Activated naive CD4-positive, alpha-beta T cell treated with Interleukin-2 at 50 U/mL for 16 hours (primary cell): ENCODE measurements around the gene MED10.

Experiments used
- DNase-seq: peaks from one replicate; pipeline ENCODE4 v3.0.0-alpha.2; 2020

Gene MED10

DNA sequence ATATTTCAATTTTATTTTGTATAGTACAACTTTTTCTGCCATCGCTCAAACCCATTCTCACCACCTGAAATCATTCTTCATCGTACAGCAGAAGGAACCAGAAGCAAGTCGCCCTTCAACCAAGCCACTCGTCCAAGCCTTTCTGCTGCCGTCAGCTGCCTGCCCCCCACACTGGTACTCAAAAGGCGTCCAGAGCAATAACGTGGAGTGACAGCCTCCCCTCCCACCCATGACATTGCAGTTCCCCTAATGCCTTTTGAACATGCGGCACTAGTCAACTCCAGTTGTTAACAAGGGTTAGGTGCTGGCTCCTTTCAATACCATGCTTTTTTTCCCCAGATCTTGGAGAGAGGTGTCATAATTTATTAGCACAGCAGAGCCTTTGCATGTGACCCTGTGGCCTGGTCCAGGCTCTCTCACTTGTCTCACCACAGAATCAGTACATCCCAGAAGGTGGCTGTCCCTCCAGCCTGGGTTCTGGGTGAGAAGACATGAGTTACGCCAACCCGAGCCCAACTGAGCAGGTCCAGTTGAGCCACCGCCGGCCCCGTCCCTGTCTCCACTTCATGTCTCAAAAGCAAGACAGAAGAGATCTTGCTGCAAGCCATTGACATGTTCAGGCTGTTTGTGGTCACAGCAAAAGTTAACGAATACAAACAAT lies 20.4 kb upstream of the MED10 start:
- DNase-seq: no peak

DNA sequence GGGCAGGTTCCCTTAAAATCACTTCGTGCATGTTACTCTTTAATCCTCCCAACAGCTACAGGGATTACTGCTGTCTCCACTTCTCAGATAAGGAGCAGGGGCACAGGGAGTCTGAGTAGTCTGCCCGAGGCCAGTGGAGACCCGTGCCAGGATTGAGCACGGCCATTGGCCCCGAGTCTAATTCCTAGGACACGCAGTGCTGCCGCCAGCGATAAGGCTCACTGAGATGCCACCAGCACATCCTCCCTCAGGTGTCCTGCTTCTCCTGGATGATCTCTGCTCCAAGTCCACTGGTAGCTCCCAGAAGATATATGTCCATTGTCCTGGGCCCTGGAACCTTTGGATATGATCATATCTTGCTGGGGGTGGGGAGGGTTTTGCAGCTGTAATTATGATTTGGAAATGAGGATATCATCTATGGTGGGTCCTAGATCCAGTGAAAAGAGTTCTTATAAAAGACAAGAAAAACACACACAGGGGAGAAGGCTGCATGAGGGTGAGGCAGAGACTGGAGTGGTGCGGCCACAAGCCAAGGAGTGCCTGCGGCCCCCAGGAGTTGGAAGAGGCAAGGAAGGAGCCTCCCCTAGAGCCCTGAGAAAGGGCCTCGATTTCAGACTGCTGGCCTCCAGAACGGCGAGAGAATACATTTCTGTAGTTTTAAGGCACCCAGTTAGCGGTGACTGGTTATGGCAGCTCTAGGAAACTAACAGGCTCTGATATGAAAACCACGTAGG lies 19.4 kb upstream of the MED10 start:
- DNase-seq: no peak

DNA sequence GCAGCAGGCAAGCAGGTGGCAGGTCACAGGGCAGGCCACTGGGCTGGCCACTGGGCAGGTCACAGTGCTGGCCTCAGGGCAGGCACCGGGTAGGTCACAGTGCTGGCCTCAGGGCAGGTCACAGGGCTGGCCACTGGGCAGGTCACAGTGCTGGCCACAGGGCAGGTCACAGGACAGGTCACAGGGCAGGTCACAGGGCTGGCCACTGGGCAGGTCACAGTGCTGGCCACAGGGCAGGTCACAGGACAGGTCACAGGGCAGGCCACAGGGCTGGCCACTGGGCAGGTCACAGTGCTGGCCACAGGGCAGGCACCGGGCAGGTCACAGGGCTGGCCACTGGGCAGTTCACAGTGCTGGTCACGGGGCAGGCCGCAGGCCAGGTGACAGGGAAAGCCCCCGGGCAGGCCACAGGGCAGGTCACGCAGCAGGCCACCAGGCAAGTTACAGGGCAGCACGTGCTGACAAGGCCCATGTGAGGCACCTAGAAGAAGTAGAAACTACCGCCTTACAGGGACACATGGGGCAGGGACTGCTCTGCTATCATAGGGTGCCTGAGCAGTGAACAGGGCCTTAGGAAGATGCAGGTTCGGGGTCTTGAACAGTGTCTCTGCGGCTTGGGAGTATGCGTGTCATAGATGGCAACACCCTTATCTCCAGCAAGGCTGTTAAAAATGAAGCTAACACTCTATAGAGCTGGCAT lies 18.6 kb upstream of the MED10 start:
- DNase-seq: no peak

DNA sequence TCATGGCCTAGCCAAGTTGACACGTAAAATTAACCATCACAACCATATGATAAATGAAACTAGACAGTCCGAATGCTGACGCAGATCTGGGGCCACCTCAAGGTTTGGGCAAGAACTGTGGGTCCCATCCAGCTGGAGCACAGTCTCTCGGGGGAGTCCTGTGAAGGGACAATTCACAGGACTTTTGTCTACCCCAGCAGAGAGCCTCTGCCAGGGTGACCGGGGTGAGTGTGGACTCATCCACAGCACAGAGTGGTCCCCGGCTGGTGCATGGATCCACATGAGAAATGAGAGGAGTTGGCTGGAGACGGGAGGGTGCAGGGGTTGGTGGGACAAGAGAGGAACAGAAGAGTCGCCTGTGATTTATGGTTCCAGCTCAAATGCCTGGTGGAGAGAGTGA lies 17.7 kb upstream of the MED10 start:
- DNase-seq: no peak

DNA sequence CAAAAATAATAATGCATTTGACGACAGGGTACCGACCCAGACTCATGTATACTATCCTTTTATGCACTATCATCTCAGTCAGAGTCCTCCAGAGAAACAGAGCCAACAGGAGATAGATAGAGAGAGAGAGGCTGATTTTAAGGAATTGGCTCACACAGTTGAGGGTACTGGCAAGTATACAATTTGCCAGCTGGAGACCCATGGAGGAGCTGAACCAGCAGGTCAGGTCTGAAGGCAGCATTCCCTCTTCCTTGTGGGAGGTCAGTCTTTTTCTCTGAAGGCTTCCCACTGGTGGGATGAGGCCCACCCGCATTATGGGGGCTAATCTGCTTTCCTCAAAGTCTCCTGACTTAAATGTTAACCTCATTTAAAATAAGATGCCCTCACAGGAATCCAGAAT lies 17.3 kb upstream of the MED10 start:
- no peak for DNase-seq

DNA sequence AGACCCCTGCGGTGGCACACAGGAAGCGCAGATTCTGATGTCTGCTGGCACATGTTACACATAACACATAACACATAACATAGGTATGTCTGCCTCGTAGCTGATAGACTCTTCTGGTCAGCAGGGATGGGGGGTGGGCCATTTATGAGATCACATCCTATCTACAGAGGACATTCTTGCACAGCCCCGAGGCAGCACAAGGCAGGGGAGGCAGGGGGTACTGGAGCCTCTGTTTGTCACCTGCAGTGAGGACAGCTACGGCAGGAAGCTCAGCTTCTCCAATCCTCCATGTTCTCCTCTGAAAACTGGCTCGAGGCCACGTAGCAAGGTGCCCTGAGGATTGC lies 16.7 kb upstream of the MED10 start:
- DNase-seq: no peak

DNA sequence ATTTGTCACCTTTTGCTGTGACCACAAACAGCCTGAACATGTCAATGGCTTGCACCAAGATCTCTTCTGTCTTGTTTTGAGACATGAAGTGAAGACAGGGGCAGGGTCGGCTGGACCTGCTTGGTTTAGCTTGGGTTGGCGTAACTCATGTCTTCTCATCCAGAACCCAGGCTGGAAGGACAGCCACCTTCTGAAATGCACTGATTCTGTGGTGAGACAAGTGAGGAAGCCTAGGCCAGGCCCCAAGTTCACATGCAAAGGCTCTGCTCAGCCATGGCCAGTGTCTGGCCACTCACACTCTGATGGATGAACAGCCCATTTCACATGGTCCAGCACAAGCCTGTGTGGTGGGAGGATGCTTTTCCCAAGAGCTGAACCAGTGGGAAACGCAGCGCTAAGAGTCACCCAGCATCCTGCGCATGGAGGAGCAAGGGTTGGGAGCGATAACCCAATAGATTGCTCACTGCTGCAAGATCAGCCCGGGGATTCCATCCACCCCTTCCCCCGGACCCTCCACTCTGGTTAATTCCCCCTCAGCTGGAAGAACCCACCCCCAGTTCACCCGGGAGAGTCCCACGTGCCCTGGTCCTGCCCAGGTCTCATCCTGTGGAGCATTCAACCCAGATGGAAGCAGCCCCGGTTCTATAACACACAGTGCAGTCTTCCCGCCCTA lies 16.2 kb upstream of the MED10 start:
- DNase-seq: no peak

DNA sequence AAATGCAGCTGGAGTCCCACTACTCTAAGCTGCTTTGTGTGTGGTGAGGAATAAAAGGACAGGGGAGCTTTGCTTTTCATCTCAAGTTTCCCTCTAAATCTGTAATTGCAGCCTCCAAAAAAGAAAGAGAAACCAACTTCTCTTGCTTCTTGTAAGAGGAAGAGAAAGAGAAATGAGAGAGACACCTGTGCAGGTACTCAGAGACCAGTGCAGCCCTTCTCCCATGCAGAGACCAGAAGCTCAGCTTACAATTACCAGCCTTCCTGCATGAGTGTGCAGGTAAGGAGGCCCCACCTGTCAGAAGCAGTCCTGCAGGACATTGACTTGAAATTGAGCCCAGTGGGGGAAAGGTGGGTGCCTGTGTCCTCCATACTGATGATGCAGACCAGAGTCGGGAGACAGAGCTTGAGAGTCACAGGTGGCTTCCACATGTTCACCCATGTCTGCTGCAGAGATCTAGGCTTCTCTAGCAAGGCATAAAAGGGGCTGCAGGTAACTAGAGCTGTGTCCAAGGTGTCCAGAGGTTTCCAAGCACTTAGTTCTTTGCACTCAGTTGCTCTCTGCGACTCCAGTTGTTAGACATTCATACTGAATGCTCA lies 15.3 kb upstream of the MED10 start:
- no peak for DNase-seq

DNA sequence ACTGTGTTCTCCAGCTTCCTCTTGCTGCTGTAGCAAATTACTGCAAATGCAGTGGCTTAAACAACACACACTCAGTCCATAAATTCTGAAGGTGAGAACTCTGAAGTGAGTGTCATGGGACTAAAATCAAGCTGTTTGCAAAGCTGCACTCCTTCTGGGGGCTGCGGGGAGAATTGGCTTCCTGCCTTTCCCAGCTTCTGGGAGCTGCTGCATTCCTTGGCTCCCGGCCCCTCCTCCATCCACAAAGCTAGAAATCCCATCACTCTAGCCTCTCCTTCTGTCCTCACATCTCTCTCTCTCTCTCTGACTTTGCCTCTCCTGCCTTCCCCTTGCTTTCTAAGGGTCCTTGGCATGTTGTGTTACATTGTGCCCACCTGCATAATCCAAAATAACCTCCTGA lies 14.2 kb upstream of the MED10 start:
- no peak for DNase-seq

DNA sequence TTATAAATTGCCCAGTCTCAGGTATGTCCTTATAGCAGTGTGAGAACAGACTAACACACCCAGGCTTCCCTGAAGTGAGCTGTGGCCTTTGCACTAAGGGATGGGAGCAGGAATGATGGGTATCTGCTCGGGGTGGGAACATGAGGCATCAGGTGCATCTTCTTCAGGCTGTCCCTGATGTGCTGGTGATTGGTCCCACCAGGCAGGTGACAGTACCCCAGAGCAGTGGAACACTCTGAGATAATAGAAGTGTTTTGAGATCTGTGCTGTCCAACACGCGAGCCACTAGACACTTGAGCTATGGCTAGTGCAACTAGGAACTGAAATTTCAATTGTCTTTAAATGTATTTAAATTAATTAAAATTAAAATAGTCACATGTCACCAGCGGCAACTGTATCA lies 12.8 kb upstream of the MED10 start:
- DNase-seq: no peak

DNA sequence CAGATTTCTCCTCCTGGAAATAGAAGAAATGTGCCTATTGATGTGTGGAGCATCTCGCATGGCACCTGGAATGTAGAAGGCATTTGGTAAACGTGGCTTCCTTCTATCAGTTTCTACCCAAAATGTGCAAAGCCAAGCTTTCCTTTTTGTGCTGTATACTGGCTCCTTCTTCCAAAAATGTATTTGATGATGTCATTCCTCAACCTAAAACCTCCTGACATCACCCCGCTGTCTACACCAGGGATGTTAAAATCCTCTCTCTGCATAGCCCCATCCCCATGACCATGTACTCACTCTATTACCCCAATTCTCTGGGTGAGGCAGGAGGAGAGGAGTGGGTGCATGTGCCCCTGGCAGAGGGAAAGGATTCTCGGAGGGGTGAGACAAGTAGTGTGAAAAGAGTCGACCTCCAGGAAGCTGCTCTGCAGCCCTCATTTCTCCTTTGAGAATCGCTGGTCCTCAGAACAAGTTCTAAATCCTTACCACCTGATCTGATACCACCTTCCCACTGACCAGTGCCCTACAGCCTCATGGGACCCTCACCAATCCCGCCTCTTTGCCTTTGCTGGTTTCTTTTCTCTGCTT lies 11.7 kb upstream of the MED10 start:
- DNase-seq: no peak

DNA sequence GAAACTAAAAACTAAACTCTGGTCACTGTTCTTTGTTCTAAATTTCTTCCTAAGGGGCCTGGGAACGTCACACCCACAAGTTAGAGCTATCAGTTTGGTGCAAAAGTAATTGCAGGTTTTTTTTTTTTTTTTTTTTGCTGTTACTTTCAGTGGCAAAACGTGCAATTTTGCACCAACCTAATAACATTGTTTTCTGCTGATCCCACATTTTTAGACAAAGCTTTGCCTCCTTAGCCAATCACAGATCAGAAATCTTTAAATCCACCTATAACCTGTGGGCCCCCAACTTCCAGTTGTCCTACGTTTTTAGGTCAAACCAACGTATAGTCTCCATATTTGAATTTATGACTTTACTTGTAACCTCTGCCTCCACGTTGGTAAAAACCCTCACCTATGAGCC lies 11.1 kb upstream of the MED10 start:
- no peak for DNase-seq

DNA sequence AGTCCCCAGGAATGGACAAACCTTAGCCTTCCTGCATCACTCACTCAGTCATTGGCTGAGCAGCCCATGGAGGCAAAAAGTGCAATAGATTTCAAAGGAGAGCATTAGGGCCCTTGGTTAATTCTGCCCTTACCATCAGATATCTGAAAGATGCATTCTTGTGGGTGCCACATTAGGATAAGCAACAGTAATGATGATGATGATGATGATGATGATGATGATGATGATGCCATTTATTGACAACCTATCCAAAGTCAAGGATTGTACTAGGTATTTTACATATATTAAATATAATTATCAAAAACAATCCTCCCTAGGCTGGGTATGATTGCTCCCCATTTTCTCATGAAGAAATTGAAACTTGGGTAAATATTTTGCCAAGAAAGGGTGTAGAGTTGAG lies 9.6 kb upstream of the MED10 start:
- no peak for DNase-seq

DNA sequence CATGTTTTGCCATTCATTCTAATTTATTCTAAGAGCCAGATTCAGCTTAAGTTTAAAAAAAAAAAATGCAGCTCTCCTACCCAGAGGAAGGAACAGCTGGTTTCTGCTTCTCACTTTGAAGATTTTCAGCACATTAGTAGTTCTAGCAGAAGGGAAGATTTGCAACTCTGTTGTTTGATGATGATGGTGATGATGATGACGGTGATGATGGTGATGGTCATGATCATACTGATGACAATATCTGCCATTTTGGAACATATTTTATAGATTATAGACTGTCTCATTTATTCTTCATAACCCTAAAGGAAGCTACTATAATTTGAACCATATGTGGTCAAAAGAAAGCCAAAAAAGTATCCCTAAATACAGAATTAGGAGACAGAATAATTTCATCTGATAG lies 7.9 kb upstream of the MED10 start:
- DNase-seq: no peak

DNA sequence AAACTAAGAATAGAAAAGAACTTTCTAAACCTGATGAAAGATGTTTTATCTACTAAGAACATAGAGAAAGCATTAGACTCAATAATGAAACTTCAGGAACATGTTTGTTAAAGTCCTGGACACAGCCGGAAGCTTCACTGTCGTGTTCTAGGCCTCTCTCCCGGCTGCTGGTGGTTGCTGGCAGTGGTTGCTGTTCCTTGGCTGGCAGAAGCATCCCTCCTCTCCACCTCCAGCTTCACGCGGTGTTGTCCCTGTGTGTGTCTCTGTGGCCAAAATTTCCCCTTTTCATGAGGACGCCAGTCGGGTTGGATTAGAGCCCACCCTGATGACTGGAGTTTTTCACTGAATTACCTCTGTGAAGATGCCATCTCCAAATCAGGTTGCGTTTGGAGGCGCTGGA lies 6.5 kb upstream of the MED10 start:
- DNase-seq: no peak

DNA sequence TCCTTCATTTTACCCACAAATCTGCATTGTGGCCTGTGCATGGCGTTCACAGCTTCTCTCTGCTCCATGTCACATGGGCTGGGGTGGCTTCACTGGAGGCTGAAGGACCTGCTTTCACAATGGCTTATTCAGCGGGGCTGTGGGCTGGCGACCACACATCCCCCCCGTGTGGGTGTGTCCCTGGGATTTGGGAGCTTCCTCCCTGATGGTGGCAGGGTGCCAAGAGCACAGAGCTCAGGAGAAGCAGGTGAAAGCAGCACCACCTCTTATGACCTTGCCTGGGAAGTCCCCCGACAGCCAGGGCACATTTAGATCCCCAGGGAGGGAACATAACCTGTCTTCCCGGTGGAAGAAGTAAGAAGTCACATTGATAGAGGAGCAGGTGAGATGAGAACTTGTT lies 5.0 kb upstream of the MED10 start:
- DNase-seq: no peak

DNA sequence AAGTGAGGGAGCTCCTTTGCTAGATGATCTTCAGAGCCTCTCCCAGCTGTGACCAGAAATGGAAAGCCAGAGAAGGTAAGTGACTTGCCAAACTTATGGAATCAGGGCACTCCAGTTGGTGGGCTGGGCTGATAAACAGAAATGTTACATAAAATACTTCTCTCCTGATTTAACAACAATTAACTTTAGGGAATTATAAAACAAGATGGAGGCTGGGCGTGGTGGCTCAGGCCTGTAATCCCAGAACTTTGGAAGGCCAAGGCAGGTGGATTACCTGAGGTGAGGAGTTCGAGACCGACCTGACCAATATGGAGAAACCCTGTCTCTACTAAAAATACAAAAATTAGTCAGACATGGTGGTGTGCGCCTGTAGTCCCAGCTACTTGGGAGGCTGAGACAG lies 899 bp upstream of the MED10 start:
- DNase-seq: no peak

DNA sequence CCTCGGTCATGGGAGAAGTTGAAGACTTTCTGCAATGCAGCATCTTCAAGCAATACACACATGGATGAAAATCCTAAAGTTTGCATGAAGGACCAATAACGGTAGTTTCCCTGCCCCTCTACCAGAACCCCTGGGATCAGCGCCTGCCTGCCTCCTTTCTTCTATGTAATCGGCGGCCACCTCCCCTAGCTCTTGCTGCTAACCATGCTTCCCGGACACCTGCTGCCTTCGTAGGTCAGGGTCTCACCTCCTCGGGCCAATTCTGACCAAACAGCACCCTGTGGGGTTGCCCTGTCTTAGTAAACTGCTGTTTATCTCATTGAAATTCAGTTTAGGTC lies 388 bp upstream of the MED10 start:
- DNase-seq: no peak

DNA sequence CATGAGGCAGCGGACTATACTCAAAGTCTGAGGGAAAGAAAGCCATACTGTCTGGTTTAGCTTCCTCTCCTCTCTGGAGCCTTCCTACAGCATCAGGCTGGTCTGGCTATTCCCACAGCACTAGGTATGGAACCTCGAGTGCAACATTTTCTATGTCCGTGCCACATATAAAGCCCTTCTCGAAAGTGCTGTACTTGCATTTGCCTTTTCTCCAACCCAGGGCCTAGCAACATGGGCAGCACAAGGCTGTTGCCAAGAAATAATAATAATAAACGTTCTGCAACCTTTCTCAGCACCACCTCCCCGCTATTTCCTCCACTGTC lies 804 bp downstream of the MED10 start:
- DNase-seq: no peak

DNA sequence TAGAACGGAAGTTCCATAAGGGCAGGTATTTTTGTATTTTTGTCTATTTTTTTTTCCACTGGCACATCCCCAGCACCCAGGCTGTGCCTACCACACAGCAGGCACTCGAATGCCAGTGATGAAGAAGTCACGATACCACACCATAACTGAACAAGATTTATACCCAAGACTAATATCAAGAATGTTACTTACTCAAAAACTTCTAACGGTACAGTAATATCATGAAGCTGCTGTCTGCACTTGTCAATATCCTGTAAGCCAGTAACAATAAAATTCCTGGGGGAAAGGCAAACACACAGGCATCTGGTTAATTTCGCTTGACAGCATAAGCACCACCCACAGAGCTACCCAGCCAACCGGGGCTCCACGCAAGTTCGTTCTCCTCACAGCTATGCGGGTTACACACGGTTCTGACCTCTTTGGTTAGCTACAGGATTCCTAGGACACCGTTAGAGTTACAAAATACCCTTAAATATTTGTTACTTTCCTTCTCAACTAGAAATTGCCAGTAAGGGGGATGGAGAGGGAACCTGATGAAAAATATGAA lies 1.3 kb downstream of the MED10 start:
- DNase-seq: no peak

DNA sequence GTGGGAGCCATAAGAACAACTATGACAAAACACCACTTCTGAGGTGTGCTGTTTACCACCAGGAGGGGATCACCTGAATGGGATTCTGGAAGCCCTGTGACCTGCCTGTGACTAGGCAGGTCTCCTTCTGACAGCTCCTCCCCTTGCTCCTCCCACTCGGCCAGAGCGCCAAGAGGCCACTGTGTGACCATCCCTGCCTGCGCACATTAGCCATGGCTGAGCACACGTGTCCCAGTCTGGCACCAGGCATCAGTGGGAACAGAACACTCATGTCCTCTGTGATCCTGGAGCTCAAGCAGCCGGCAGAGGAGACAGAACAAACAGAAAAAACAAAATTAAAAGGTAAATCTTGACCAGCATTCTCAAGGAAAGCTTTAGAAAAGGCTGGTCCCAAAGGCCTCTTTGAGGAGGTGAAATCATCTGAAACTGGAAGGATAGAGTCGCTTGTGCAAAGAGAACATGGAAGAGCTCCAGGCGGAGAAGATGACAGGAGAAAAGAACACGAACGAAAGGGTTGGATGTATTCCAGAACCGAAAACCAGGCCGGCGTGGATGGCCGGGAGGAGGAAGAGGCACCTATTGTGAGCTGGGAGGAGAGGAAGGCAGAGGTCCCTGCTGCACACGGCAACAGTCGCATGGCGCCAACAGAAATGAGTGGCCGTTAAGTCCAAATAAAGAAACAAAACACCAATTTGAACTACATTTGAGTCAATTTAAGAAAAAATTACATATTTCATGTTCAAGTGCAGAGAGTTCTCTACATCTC lies 5.1 kb downstream of the MED10 start:
- DNase-seq: no peak
